ENCODE data around the gene TMEM168.
"Not testable (repeated sequence)": the region's sequence is repeated elsewhere in the genome, so short reads cannot be mapped to it uniquely, and the experiment has no call there.

TMEM168 gene

GRCh38 chr7:112779667-112780066 is 10.5 kb downstream of the TMEM168 start:
- DNase-seq: no peak

- no peak for DNase-seq
Measured at GRCh38 chr7:112777406-112777805, 12.8 kb downstream of the TMEM168 start.

GRCh38 chr7:112771166-112771565 is 19.0 kb downstream of the TMEM168 start:
- DNase-seq: no peak

- no peak for DNase-seq
Measured at GRCh38 chr7:112770051-112770450, 20.1 kb downstream of the TMEM168 start.

GRCh38 chr7:112765105-112765504 is 25.1 kb downstream of the TMEM168 start:
- DNase-seq: no peak

- no peak for DNase-seq
Measured at GRCh38 chr7:112763996-112764395, 26.2 kb downstream of the TMEM168 start.

- DNase-seq: no peak
Measured at GRCh38 chr7:112763298-112763697, 26.9 kb downstream of the TMEM168 start.

- no peak for DNase-seq
Measured at GRCh38 chr7:112759905-112760304, 30.3 kb downstream of the TMEM168 start.

- DNase-seq: no peak
Measured at GRCh38 chr7:112757337-112757736, 32.9 kb downstream of the TMEM168 start.

- no peak for DNase-seq
Measured at GRCh38 chr7:112753298-112753697, 36.9 kb downstream of the TMEM168 start.

- DNase-seq: no peak
Measured at GRCh38 chr7:112752576-112752975, 37.6 kb downstream of the TMEM168 start.

- no peak for DNase-seq
Measured at GRCh38 chr7:112749775-112750174, 40.4 kb downstream of the TMEM168 start.

GRCh38 chr7:112748381-112748780 is 41.8 kb downstream of the TMEM168 start:
- DNase-seq: no peak

- no peak for DNase-seq
Measured at GRCh38 chr7:112745635-112746034, 44.6 kb downstream of the TMEM168 start.

- DNase-seq: no peak
Measured at GRCh38 chr7:112744818-112745217, 45.4 kb downstream of the TMEM168 start.

- DNase-seq: no peak
Measured at GRCh38 chr7:112743811-112744210, 46.4 kb downstream of the TMEM168 start.

GRCh38 chr7:112740667-112741066 is 49.5 kb downstream of the TMEM168 start:
- DNase-seq: no peak

GRCh38 chr7:112739436-112740180 is 50.6 kb downstream of the TMEM168 start:
- no peak for DNase-seq

- no peak for DNase-seq
Measured at GRCh38 chr7:112735261-112735660, 54.9 kb downstream of the TMEM168 start.

- not testable (repeated sequence) for DNase-seq
Measured at GRCh38 chr7:112731324-112731723, 58.9 kb downstream of the TMEM168 start.

GRCh38 chr7:112726076-112726475 is 64.1 kb downstream of the TMEM168 start:
- no peak for DNase-seq

- no peak for DNase-seq
Measured at GRCh38 chr7:112723416-112723815, 66.8 kb downstream of the TMEM168 start.

GRCh38 chr7:112721366-112721765 is 68.8 kb downstream of the TMEM168 start:
- no peak for DNase-seq

- DNase-seq: peak; percentile 2
Measured at GRCh38 chr7:112715525-112715924, 74.7 kb downstream of the TMEM168 start.

GRCh38 chr7:112714917-112715316 is 75.3 kb downstream of the TMEM168 start:
- DNase-seq: no peak

Measured in NCI-H510A treated with DMSO at 0.1 percent for 48 hours (cell line).